Breast epithelium (tissue), 3 donors: ENCODE measurements around the gene C1QTNF1.

Experiments used
- CTCF ChIP-seq, 3 donors: fragments of 450-650 bp; IDR thresholded peaks; one replicate each; pipeline ENCODE4 v1.5.1; 2016 to 2017; ENCODE audit warnings: antibody characterized with exemption in 3 of 3, mild to moderate bottlenecking in 3 of 3, moderate library complexity in 3 of 3
- POLR2A ChIP-seq: fragments of 450-650 bp; IDR thresholded peaks from one replicate; pipeline ENCODE4 v1.6.1; 2016; ENCODE audit warnings: antibody characterized with exemption, mild to moderate bottlenecking, moderate library complexity

DNA sequence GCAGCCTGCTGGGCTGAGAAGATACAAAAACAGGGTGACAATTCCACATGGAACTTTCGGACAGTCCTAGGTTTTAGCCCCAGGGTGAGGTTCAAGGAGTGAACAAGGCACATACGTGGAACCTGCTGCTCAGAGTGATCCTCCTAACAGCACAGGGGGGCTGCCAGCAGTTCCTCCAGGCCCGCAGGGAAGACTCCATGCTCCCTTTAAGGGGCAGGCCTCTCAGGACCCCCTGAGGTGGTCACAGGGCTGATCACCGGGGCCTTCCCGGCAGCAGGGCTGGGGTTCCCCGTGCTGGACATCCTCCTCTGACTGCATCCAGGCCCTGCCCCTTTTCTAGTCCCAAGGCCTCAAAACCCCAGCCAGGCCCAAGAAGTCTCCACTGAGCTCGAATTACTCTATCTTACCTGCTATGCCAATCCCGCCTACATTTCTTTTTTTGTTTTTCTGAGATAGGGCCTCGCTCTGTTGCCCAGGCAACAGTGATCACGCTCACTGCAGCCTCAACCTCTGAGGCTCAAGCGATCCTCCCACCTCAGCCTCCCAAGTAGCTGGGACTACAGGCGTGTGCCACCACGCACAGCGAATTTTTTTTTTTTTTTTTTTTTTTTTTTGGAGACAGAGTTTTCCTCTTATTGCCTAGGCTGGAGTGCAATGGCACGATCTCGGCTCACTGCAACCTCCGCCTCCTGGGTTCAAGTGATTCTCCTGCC, 24.8 kb upstream of the C1QTNF1 start:
- TF ChIP-seq CTCF (IDR thresholded peaks at IDR 0.05) (no peak), POLR2A (no peak)
